ENCODE measurements around the gene TBC1D5. TPM values are rescaled to one million over a fixed set of nuclear protein-coding genes. Genes with fewer than 3 reads are reported as not detected.
A peak's percentile ranks its signal among the peaks of the same experiment; 100 is the strongest.

TBC1D5 gene
- total RNA-seq, 1 donor from 2014 or later = 74.6 TPM

DNA sequence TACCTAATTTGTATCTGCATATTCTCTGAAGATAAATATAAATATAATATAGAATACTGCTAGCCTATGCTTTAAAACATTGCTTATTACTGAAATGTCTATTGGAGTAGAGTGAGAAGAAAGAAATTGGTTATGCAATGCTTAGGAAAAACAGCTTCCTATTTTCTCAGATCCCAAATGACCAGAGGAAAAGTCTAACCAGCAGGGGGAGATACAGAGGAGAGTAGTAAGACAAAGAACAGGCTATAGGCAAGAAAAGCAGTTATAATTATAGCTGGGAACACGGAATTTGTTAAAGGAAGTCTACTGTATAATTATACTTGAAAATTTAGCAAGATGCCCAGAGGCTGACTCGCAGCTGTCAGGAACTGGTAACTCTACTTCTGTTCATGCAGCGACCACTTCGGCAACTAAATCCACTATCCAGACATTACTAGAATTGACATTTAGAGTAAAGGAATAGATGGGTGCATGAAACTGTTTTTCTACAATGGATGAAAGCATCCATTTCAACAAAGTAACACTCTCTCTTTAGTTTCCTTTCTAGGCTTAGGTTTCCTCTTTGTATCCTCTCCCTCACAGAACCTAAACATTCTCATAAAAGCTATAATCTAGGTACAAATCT lies 97.2 kb downstream of the TBC1D5 start:
- H3K4me3 ChIP-seq = no peak overlapping the region
- TF ChIP-seq, protein P1, sequence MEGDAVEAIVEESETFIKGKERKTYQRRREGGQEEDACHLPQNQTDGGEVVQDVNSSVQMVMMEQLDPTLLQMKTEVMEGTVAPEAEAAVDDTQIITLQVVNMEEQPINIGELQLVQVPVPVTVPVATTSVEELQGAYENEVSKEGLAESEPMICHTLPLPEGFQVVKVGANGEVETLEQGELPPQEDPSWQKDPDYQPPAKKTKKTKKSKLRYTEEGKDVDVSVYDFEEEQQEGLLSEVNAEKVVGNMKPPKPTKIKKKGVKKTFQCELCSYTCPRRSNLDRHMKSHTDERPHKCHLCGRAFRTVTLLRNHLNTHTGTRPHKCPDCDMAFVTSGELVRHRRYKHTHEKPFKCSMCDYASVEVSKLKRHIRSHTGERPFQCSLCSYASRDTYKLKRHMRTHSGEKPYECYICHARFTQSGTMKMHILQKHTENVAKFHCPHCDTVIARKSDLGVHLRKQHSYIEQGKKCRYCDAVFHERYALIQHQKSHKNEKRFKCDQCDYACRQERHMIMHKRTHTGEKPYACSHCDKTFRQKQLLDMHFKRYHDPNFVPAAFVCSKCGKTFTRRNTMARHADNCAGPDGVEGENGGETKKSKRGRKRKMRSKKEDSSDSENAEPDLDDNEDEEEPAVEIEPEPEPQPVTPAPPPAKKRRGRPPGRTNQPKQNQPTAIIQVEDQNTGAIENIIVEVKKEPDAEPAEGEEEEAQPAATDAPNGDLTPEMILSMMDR (IDR thresholded peaks at IDR 0.05) = peak; percentile 71
- peak; percentile 85 for ATAC-seq
- intact Hi-C loops (cut with DNase I) = no loop called here
- H3K27ac ChIP-seq = no peak overlapping the region
- H3K4me1 ChIP-seq = peaks cover 12% of the 10 kb centered on the region
- H3K36me3 ChIP-seq = no peaks in the 10 kb centered on the region
- H3K9me3 ChIP-seq = no peaks in the 10 kb centered on the region
- H3K27me3 ChIP-seq = no peaks in the 10 kb centered on the region
- DNase-seq = no peak

DNA sequence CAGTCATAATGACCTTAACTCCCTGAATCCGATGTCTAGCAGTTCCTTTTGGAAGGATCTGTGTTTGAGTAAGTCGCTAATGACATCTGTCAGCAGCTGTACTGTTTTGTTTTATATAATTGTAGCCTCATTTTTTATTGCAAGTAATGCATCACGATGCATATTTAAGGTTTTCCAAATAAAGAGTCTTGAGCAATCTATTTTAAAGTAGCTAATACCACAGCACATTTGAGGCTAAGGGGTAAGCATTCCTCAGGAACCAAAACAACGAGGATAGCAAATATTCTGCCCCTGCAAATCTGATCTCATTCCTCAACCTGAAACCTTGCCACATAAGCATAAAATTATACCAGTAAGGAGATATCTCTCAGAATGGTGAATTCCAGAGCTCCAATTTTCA lies 98.7 kb downstream of the TBC1D5 start:
- ATAC-seq (no peak), DNase-seq (no peak)
- H3K36me3 ChIP-seq = no peaks in the 10 kb centered on the region
- peak overlapping the region; percentile 25 for H3K27ac ChIP-seq
- peaks cover 18% of the 10 kb centered on the region for H3K4me1 ChIP-seq
- intact Hi-C loops (cut with DNase I) = no loop called here
- no peaks in the 10 kb centered on the region for H3K27me3 ChIP-seq
- no peaks in the 10 kb centered on the region for H3K9me3 ChIP-seq
- TF ChIP-seq, protein P1 (IDR thresholded peaks at IDR 0.05) = no peak
- no peak overlapping the region for H3K4me3 ChIP-seq

- H3K27ac ChIP-seq = no peak overlapping the region
- TF ChIP-seq, protein P1 (IDR thresholded peaks at IDR 0.05) = no peak
- no peaks in the 10 kb centered on the region for H3K9me3 ChIP-seq
- ATAC-seq = no peak
- intact Hi-C loops (cut with DNase I) = no loop called here
- DNase-seq = no peak
- no peaks in the 10 kb centered on the region for H3K27me3 ChIP-seq
- peaks cover 18% of the 10 kb centered on the region for H3K4me1 ChIP-seq
- H3K4me3 ChIP-seq = no peak overlapping the region
- no peaks in the 10 kb centered on the region for H3K36me3 ChIP-seq
Observed at GRCh38 chr3:17642474-17642873, 100.0 kb downstream of the TBC1D5 start.

GRCh38 chr3:17640466-17640865 lies 102.0 kb downstream of the TBC1D5 start:
- Histone ChIP-seq H3K4me3 (no peak overlapping the region), H3K27me3 (no peaks in the 10 kb centered on the region), H3K4me1 (peaks cover 19% of the 10 kb centered on the region), H3K36me3 (no peaks in the 10 kb centered on the region), H3K9me3 (no peaks in the 10 kb centered on the region), H3K27ac (no peak overlapping the region)
- TF ChIP-seq, protein P1 (IDR thresholded peaks at IDR 0.05) = no peak
- no peak for ATAC-seq
- intact Hi-C loops (cut with DNase I) = no loop called here
- no peak for DNase-seq

- DNase-seq (no peak), ATAC-seq (peak; percentile 83)
- H3K9me3 ChIP-seq = no peaks in the 10 kb centered on the region
- no peaks in the 10 kb centered on the region for H3K27me3 ChIP-seq
- H3K4me1 ChIP-seq = peaks cover 21% of the 10 kb centered on the region
- intact Hi-C loops (cut with DNase I) = no loop called here
- no peaks in the 10 kb centered on the region for H3K36me3 ChIP-seq
- H3K27ac ChIP-seq = no peak overlapping the region
- H3K4me3 ChIP-seq = no peak overlapping the region
- TF ChIP-seq, protein P1 (IDR thresholded peaks at IDR 0.05) = no peak
Observed at GRCh38 chr3:17639765-17640164, 102.7 kb downstream of the TBC1D5 start.

DNA sequence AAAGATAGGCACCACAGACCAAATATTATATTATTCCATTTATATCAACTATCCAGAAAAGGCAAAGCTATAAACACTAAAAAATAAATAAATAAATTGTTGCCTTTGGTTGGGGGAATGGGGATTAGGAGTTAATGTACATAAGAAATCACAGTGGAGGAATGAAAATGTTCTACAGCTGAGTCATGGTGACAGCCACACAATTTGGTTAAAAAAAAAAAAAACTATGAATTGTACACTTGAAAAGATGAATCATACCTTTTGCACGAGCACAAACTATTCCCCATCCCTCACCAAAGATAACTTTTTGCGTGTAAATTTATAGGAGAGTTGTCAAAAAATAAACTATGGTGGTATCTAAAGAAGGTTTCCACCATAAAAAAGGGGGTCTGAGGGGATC lies 103.2 kb downstream of the TBC1D5 start:
- no peaks in the 10 kb centered on the region for H3K36me3 ChIP-seq
- no peaks in the 10 kb centered on the region for H3K27me3 ChIP-seq
- DNase-seq = no peak
- no peak overlapping the region for H3K27ac ChIP-seq
- TF ChIP-seq, protein P1 (IDR thresholded peaks at IDR 0.05) = no peak
- no peak overlapping the region for H3K4me3 ChIP-seq
- H3K4me1 ChIP-seq = peaks cover 16% of the 10 kb centered on the region
- intact Hi-C loops (cut with DNase I) = no loop called here
- ATAC-seq = no peak
- no peaks in the 10 kb centered on the region for H3K9me3 ChIP-seq
